ENCODE measurements around the gene MAPRE2. TPM values are rescaled to one million over a fixed set of nuclear protein-coding genes. Genes with fewer than 3 reads are reported as not detected.
"Not testable (repeated sequence)": the region's sequence is repeated elsewhere in the genome, so short reads cannot be mapped to it uniquely, and the experiment has no call there.

Gene MAPRE2
- total RNA-seq, 2 donors from 2014 or later = 25.5 to 32.2 TPM

- Histone ChIP-seq H3K4me3 (no peak overlapping the region), H3K36me3 (no peaks in the 10 kb centered on the region), H3K4me1 (no peaks in the 10 kb centered on the region), H3K27ac (no peak overlapping the region), H3K9me3 (no peaks in the 10 kb centered on the region), H3K27me3 (no peaks in the 10 kb centered on the region), H3K9ac (ENCODE audit: low read depth in 2 of 2, low read length in 2 of 2) (no peak overlapping the region)
- TF ChIP-seq CTCF (IDR thresholded peaks at IDR 0.05) = no peak
- DNase-seq = no peak
- intact Hi-C loops (cut with DNase I) = no loop called here
Measured at GRCh38 chr18:35167332-35167731, 126.1 kb downstream of the MAPRE2 start.

GRCh38 chr18:35167857-35168256, 126.6 kb downstream of the MAPRE2 start:
- Histone ChIP-seq H3K4me3 (no peak overlapping the region), H3K27ac (no peak overlapping the region), H3K9me3 (no peaks in the 10 kb centered on the region), H3K9ac (ENCODE audit: low read depth in 2 of 2, low read length in 2 of 2) (no peak overlapping the region), H3K27me3 (no peaks in the 10 kb centered on the region), H3K36me3 (no peaks in the 10 kb centered on the region), H3K4me1 (no peaks in the 10 kb centered on the region)
- no peak for TF ChIP-seq CTCF (IDR thresholded peaks at IDR 0.05)
- intact Hi-C loops (cut with DNase I) = no loop called here
- DNase-seq = no peak

- H3K36me3 ChIP-seq; H3K4me3 ChIP-seq; H3K27me3 ChIP-seq; H3K4me1 ChIP-seq; intact Hi-C loops (cut with DNase I); H3K9ac ChIP-seq (ENCODE audit: low read depth in 2 of 2, low read length in 2 of 2); H3K9me3 ChIP-seq; DNase-seq; H3K27ac ChIP-seq: not testable (repeated sequence)
Measured at GRCh38 chr18:35170323-35170722, 129.1 kb downstream of the MAPRE2 start.

- H3K36me3 ChIP-seq = no peaks in the 10 kb centered on the region
- H3K4me1 ChIP-seq = no peaks in the 10 kb centered on the region
- DNase-seq = no peak
- intact Hi-C loops (cut with DNase I) = no loop called here
- no peak for TF ChIP-seq CTCF (IDR thresholded peaks at IDR 0.05)
- no peak overlapping the region for H3K9ac ChIP-seq (ENCODE audit: low read depth in 2 of 2, low read length in 2 of 2)
- no peaks in the 10 kb centered on the region for H3K9me3 ChIP-seq
- no peak overlapping the region for H3K27ac ChIP-seq
- H3K27me3 ChIP-seq = no peaks in the 10 kb centered on the region
- no peak overlapping the region for H3K4me3 ChIP-seq
Measured at GRCh38 chr18:35171315-35171987, 130.2 kb downstream of the MAPRE2 start.

- no peak overlapping the region for H3K9ac ChIP-seq (ENCODE audit: low read depth in 2 of 2, low read length in 2 of 2)
- no peaks in the 10 kb centered on the region for H3K9me3 ChIP-seq
- no peak for DNase-seq
- no peak overlapping the region for H3K4me3 ChIP-seq
- H3K27me3 ChIP-seq = no peaks in the 10 kb centered on the region
- no peak for TF ChIP-seq CTCF (IDR thresholded peaks at IDR 0.05)
- no peaks in the 10 kb centered on the region for H3K36me3 ChIP-seq
- intact Hi-C loops (cut with DNase I) = no loop called here
- no peak overlapping the region for H3K27ac ChIP-seq
- no peaks in the 10 kb centered on the region for H3K4me1 ChIP-seq
Measured at GRCh38 chr18:35172009-35172408, 130.8 kb downstream of the MAPRE2 start.

- Histone ChIP-seq H3K27me3 (no peaks in the 10 kb centered on the region), H3K27ac (no peak overlapping the region), H3K9ac (ENCODE audit: low read depth in 2 of 2, low read length in 2 of 2) (no peak overlapping the region), H3K4me3 (no peak overlapping the region), H3K4me1 (no peaks in the 10 kb centered on the region), H3K9me3 (no peaks in the 10 kb centered on the region), H3K36me3 (no peaks in the 10 kb centered on the region)
- intact Hi-C loops (cut with DNase I) = no loop called here
- no peak for DNase-seq
- no peak for TF ChIP-seq CTCF (IDR thresholded peaks at IDR 0.05)
Measured at GRCh38 chr18:35172451-35173035, 131.3 kb downstream of the MAPRE2 start.
